Measurements from ENCODE around the gene HSD17B14. TPM values are rescaled to one million over a fixed set of nuclear protein-coding genes. Genes with fewer than 3 reads are reported as not detected.

The HSD17B14 gene
- total and polyA plus RNA-seq, 9 of the 15 experiments (the other 6 are each of a cell fraction or from before 2014, with no cell fraction given) = 0.16 TPM; not detected in 8

GRCh38 chr19:48836089-48837017 is at the start of gene HSD17B14 (continued):
- TF ChIP-seq RBM25 (IDR thresholded peaks at IDR 0.05; ENCODE audit: low read depth, low read length, severe bottlenecking) (no peak), ZC3H8 (IDR thresholded peaks at IDR 0.05) (no peak), ZNF143 (CRISPR knock-in tag; IDR thresholded peaks at IDR 0.05) (no peak), C11orf30 (IDR thresholded peaks at IDR 0.05; ENCODE audit: low read depth) (no peak), ZBTB5 (IDR thresholded peaks at IDR 0.05) (no peak), U2AF2 (optimal IDR thresholded peaks at IDR 0.05; ENCODE audit: low read depth, low read length) (no peak), DPF2 (IDR thresholded peaks at IDR 0.05) (no peak), OTX1 (CRISPR knock-in tag; IDR thresholded peaks at IDR 0.05) (no peak), HDAC2 (IDR thresholded peaks at IDR 0.05) (no peak), ZNF79 (CRISPR knock-in tag; IDR thresholded peaks at IDR 0.05; ENCODE audit: low read depth) (no peak), HNRNPLL (IDR thresholded peaks at IDR 0.05; ENCODE audit: low read depth, low read length, poor library complexity, severe bottlenecking) (no peak), POLR2A (conservative IDR thresholded peaks at IDR 0.05) (no peak), FOSL1 (tag; conservative IDR thresholded peaks at IDR 0.05) (no peak; the same call in 1 of the 2 replicates), ZEB2 (IDR thresholded peaks at IDR 0.05) (no peak), ZNF232 (CRISPR knock-in tag; IDR thresholded peaks at IDR 0.05) (no peak), MCM3 (IDR thresholded peaks at IDR 0.05) (no peak), KLF6 (CRISPR knock-in tag; IDR thresholded peaks at IDR 0.05; ENCODE audit: borderline replicate concordance) (no peak), EGR1 (conservative IDR thresholded peaks at IDR 0.05) (peak; percentile 62), SMC3 (conservative IDR thresholded peaks at IDR 0.05; ENCODE audit: insufficient read depth, low read depth, low read length) (no peak), ZNF174 (CRISPR knock-in tag; IDR thresholded peaks at IDR 0.05) (no peak), MAFK (IDR thresholded peaks at IDR 0.05; ENCODE audit: low read length) (no peak), CBFA2T3 (IDR thresholded peaks at IDR 0.05) (no peak)
- TF ChIP-seq, protein P1, sequence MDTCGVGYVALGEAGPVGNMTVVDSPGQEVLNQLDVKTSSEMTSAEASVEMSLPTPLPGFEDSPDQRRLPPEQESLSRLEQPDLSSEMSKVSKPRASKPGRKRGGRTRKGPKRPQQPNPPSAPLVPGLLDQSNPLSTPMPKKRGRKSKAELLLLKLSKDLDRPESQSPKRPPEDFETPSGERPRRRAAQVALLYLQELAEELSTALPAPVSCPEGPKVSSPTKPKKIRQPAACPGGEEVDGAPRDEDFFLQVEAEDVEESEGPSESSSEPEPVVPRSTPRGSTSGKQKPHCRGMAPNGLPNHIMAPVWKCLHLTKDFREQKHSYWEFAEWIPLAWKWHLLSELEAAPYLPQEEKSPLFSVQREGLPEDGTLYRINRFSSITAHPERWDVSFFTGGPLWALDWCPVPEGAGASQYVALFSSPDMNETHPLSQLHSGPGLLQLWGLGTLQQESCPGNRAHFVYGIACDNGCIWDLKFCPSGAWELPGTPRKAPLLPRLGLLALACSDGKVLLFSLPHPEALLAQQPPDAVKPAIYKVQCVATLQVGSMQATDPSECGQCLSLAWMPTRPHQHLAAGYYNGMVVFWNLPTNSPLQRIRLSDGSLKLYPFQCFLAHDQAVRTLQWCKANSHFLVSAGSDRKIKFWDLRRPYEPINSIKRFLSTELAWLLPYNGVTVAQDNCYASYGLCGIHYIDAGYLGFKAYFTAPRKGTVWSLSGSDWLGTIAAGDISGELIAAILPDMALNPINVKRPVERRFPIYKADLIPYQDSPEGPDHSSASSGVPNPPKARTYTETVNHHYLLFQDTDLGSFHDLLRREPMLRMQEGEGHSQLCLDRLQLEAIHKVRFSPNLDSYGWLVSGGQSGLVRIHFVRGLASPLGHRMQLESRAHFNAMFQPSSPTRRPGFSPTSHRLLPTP (IDR thresholded peaks at IDR 0.05; ENCODE audit: borderline replicate concordance, extremely low read depth, insufficient read length) = no peak
- TF ChIP-seq, protein P2, sequence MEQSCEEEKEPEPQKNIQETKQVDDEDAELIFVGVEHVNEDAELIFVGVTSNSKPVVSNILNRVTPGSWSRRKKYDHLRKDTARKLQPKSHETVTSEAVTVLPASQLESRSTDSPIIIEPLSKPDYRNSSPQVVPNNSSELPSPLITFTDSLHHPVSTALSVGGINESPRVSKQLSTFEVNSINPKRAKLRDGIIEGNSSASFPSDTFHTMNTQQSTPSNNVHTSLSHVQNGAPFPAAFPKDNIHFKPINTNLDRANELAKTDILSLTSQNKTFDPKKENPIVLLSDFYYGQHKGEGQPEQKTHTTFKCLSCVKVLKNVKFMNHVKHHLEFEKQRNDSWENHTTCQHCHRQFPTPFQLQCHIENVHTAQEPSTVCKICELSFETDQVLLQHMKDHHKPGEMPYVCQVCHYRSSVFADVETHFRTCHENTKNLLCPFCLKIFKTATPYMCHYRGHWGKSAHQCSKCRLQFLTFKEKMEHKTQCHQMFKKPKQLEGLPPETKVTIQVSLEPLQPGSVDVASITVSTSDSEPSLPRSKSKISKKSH (CRISPR knock-in tag; IDR thresholded peaks at IDR 0.05) = no peak

Data from K562 (cell line).